HepG2 (cell line): ENCODE results near the gene RGN. TPM values are rescaled to one million over a fixed set of nuclear protein-coding genes. Genes with fewer than 3 reads are reported as not detected.

Experiments
- AGO2 ChIP-seq: fragments of 200-400 bp; formaldehyde crosslinking; optimal IDR thresholded peaks from 2 replicates; pipeline ENCODE3; 2017; ENCODE audit warnings: mild to moderate bottlenecking, low read depth, low read length, moderate library complexity
- ARNT ChIP-seq: fragments of 450-650 bp; IDR thresholded peaks from 2 replicates; pipeline ENCODE4 v1.6.1; 2017
- ATF3 ChIP-seq: sonication (generic); formaldehyde crosslinking; IDR thresholded peaks from 2 replicates; pipeline ENCODE4 v1.4.0; 2020; ENCODE audit warnings: missing genetic modification reagents
- CBFB ChIP-seq: sonication (generic); formaldehyde crosslinking; IDR thresholded peaks from 2 replicates; pipeline ENCODE4 v1.4.0; 2020; ENCODE audit warnings: missing genetic modification reagents
- CREM ChIP-seq, 2 experiments: sonication (generic) in 1 of 2; formaldehyde crosslinking in 1 of 2; IDR thresholded peaks; 2 replicates each; pipeline versions ENCODE4 v1.4.0 to v1.6.1; 2016 to 2020; ENCODE audit warnings: antibody characterized with exemption in 1 of 2, mild to moderate bottlenecking in 1 of 2, missing genetic modification reagents in 1 of 2
- E2F2 ChIP-seq: sonication (generic); formaldehyde crosslinking; IDR thresholded peaks from 2 replicates; pipeline ENCODE4 v1.4.0; 2020; ENCODE audit warnings: missing genetic modification reagents, borderline replicate concordance
- GRHL1 ChIP-seq: sonication (generic); formaldehyde crosslinking; conservative IDR thresholded peaks from 2 replicates; pipeline ENCODE4 v1.8.0; 2022; ENCODE audit warnings: missing genetic modification reagents
- HDAC1 ChIP-seq: sonication (generic); formaldehyde crosslinking; IDR thresholded peaks from 2 replicates; pipeline ENCODE4 v1.5.1; 2020; ENCODE audit warnings: mild to moderate bottlenecking, missing genetic modification reagents
- KLF16 ChIP-seq, 2 experiments: sonication (generic) in 1 of 2; formaldehyde crosslinking in 1 of 2; IDR thresholded peaks; 2 replicates each; pipeline versions ENCODE4 v1.6.1 to v1.8.0; 2016 to 2023; ENCODE audit warnings: missing genetic modification reagents in 2 of 2, missing compliant biosample characterization in 1 of 2
- LCORL ChIP-seq, 2 experiments: fragments of 450-650 bp in 1 of 2; sonication (generic) in 1 of 2; formaldehyde crosslinking in 1 of 2; IDR thresholded peaks; 2 replicates each; pipeline versions ENCODE4 v1.5.0 to v1.6.1; 2017 to 2020; ENCODE audit warnings: antibody characterized with exemption in 1 of 2, missing genetic modification reagents in 1 of 2
- MLX ChIP-seq: IDR thresholded peaks from 2 replicates; pipeline ENCODE4 v1.6.1; 2016
- MTA1 ChIP-seq: sonication (generic); formaldehyde crosslinking; IDR thresholded peaks from 2 replicates; pipeline ENCODE4 v1.4.0; 2020; ENCODE audit warnings: missing genetic modification reagents, mild to moderate bottlenecking, borderline replicate concordance
- RBFOX2 ChIP-seq: fragments of 200-400 bp; formaldehyde crosslinking; IDR thresholded peaks from 2 replicates; pipeline ENCODE4 v1.6.1; 2017; ENCODE audit warnings: low read depth, mild to moderate bottlenecking, low read length
- RFX3 ChIP-seq: IDR thresholded peaks from 2 replicates; pipeline ENCODE4 v1.6.1; 2016; ENCODE audit warnings: missing biosample characterization, missing genetic modification reagents
- SMAD3 ChIP-seq: sonication (generic); formaldehyde crosslinking; IDR thresholded peaks from 2 replicates; pipeline ENCODE4 v1.4.0; 2020; ENCODE audit warnings: missing genetic modification reagents
- TEF ChIP-seq: sonication (generic); formaldehyde crosslinking; IDR thresholded peaks from 2 replicates; pipeline ENCODE4 v1.5.0; 2020; ENCODE audit warnings: missing genetic modification reagents
- ZC3H13 ChIP-seq: sonication (generic); formaldehyde crosslinking; IDR thresholded peaks from 2 replicates; pipeline ENCODE4 v1.8.1; 2023; ENCODE audit warnings: mild to moderate bottlenecking, missing genetic modification reagents, moderate library complexity
- ZNF251 ChIP-seq: sonication (generic); formaldehyde crosslinking; IDR thresholded peaks from 2 replicates; pipeline ENCODE4 v1.9.0; 2021; ENCODE audit warnings: mild to moderate bottlenecking, missing genetic modification reagents
- ZNF296 ChIP-seq: sonication (generic); formaldehyde crosslinking; conservative IDR thresholded peaks from 2 replicates; pipeline ENCODE4 v1.5.0; 2020; ENCODE audit warnings: mild to moderate bottlenecking, missing genetic modification reagents
- ZNF580 ChIP-seq: IDR thresholded peaks from 2 replicates; pipeline ENCODE4 v1.6.1; 2016; ENCODE audit warnings: low read depth, borderline replicate concordance
- ZNF652 ChIP-seq: IDR thresholded peaks from 2 replicates; pipeline ENCODE4 v1.6.1; 2016; ENCODE audit warnings: low read depth, borderline replicate concordance
- ZNF784 ChIP-seq: sonication (generic); formaldehyde crosslinking; IDR thresholded peaks from 2 replicates; pipeline ENCODE4 v1.5.1; 2020; ENCODE audit warnings: missing genetic modification reagents, mild to moderate bottlenecking, borderline replicate concordance
- polyA plus RNA-seq, 8 experiments: library from polyadenylated mRNA; depleted of rRNA in 3 of 8; stranded (reverse) in 7 of 8; unstranded in 1 of 8; fragments of >200 nt; fragmentation: Illumina TruSeq in 4 of 8; extraction: Trizol in 4 of 8; gene quantifications; 2 replicates each; pipeline versions ENCODE4 v1.2.1 to v1.2.3, GENCODE V29; 2011 to 2016; ENCODE audit warnings: low read depth in 4 of 8, missing spikeins in 1 of 8, mixed read lengths in 1 of 8; ENCODE audit not compliant: insufficient read depth in 1 of 8
- total RNA-seq, 5 experiments: library from RNA; depleted of rRNA; stranded (reverse); fragments of >200 nt; fragmentation: Illumina TruSeq; extraction: Trizol; gene quantifications; 2 replicates each; pipeline ENCODE4 v1.2.3, GENCODE V29; 2016; ENCODE audit warnings: low read depth in 1 of 5

The RGN gene
- total and polyA plus RNA-seq, 2 of the 13 experiments (the other 11 are each of a cell fraction or from before 2014, with no cell fraction given): 19.6 to 74.4 TPM

GRCh38 chrX:47080215-47080914, 2.1 kb downstream of the RGN start (continued):
- TF ChIP-seq ATF3 (no peak), ZNF580 (CRISPR knock-in tag) (peak; percentile 56; the same call in 1 of the 2 replicates), KLF16 (CRISPR knock-in tag; IDR thresholded peaks at IDR 0.05) (peak in 1 of 2 experiments; percentile 74; a peak in 1 of 4 replicates), MLX (CRISPR knock-in tag) (peak; percentile 64; the same call in 1 of the 2 replicates), LCORL (IDR thresholded peaks at IDR 0.05) (no peak), LCORL (CRISPR knock-in tag; IDR thresholded peaks at IDR 0.05) (peak; percentile 68; the same call in 1 of the 2 replicates), ZNF784 (CRISPR knock-in tag) (no peak), CREM (IDR thresholded peaks at IDR 0.05) (peak; percentile 89), CREM (CRISPR knock-in tag; IDR thresholded peaks at IDR 0.05) (no peak), GRHL1 (CRISPR knock-in tag) (no peak), RBFOX2 (no peak; the same call in 1 of the 2 replicates), ZNF251 (CRISPR knock-in tag) (no peak), MTA1 (CRISPR knock-in tag) (peak; percentile 80; the same call in 1 of the 2 replicates), SMAD3 (CRISPR knock-in tag) (no peak; the same call in 1 of the 2 replicates), HDAC1 (CRISPR knock-in tag) (peak; percentile 80), AGO2 (no peak), ZNF652 (CRISPR knock-in tag) (peak; percentile 31; the same call in 1 of the 2 replicates), CBFB (0 out of 2 replicates have a peak, but pooled peaks have one; percentile 31), ARNT (no peak), RFX3 (no peak), TEF (CRISPR knock-in tag) (no peak), ZC3H13 (CRISPR knock-in tag) (no peak), ZNF296 (CRISPR knock-in tag) (no peak), E2F2 (CRISPR knock-in tag) (no peak)
